GM19463 (cell line): Measurements from ENCODE around the gene FNIP2.
"Not testable (repeated sequence)": the region's sequence is repeated elsewhere in the genome, so short reads cannot be mapped to it uniquely, and the experiment has no call there.

ENCODE experiments used
- ATAC-seq: cut with Tn5 transposase; IDR thresholded peaks from one replicate; pipeline ENCODE4 v1.9.1; 2021; ENCODE audit warnings: mild to moderate bottlenecking, moderate library complexity; ENCODE audit not compliant: unreplicated experiment

The FNIP2 gene

DNA sequence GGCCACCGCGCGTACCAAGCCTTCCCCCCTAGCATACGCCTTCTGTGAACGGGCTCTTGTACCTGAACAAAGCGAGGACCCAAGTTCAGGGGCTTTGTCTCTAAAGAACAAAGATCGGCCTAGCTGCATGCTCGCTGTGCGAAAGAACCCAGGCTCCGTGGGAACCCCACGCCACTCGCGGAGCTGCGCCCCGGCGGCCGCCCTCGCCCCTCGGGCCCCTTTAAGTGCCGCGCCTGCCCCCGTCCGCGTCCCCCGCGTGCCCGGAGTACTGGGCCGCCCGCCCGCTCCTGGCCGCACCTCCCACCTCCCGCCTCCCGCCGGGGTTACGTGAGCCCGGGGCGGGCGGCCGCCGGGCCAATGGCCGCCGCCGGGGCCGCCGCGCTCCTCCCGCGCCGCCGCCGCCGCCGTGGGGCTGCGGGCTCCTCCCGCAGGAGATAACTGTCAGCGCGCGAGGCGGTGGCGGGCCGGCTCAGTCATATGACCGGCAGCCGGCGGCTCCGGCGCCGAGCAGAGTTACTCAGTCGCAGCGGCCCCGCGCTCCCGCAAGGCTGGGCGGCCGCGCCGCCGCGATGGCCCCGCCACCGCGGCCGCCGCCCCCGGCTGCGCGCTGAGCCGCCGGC is at the start of gene FNIP2:
Gene FNIP2 (plus strand): TSS at position 472 of the 620 bp plus-strand sequence. CDS start 187 bp downstream, outside the sequence.
- ATAC-seq = peak; percentile 84

GRCh38 chr4:158721680-158722079 is 47.1 kb upstream of the FNIP2 start:
- ATAC-seq = no peak

DNA sequence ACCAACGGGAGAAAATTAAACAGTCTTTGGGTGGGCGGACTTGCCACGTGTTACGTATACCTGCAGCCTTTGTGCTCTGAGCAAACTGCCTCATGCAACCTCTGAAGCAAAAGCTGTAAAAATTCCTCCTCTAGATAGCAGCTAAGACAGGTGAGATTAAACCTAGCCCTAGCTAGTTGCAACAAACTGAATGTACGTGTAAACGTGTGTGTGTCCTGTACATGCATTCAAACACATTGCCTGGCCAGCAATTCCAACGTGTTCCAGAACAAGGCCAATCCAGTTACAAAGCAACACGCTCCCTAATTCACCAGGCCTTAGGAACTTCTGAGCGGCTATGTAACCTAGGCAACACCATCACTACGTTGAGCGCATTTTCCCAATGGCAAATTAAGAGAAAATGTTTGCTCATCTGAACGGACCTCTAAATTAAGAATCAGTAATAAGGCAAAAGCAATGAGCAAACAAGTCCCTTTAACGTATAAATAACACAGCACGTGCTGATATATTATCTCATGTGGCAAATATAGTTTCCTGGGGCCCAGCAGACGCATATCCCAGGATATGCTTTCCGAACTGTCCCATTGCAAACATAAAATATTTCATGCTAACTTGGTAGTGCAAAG is 46.4 kb upstream of the FNIP2 start:
- peak; percentile 5 for ATAC-seq

GRCh38 chr4:158722917-158723793 is 45.7 kb upstream of the FNIP2 start, which contains the start of gene PPID:
Gene PPID (minus strand): TSS chr4:158723396. CDS start chr4:158723288, 108 bp downstream.
- peak; percentile 98 for ATAC-seq

DNA sequence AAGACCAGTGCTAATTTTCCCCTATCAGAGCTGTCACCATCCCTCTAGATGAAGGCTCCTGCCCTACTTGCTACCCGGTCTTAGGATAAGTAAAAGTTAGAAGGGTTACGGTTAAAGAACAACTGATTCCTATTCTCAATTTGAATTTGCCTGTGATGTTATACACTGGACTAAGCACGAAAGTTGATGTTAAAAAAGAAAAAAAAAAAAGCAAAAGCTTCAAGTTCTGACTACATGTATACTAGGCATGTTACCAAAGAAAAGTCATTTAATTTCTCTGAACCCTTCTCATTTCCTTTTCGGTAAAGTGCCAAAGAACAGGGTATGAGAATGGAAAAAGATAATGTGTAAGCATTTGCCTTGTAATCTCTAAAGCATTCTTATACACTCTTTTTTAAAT is 44.2 kb upstream of the FNIP2 start:
- no peak for ATAC-seq

DNA sequence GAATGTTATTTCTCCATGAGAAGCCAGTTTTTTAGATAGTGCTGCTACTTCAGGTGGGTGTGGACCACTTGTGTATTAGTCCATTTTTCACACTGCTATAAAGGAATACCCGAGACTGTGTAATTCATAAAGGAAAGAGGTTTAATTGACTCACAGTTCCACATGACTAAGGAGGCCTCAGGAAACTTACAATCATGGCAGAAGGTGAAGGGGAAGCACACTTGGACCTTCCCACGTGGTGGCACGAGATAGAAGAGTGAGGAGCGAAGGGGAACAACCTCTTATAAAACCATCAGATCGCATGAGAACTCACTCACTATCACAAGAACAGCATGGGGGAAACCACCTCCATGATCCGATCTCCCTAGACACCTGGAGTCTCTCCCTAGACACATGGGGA is 42.2 kb upstream of the FNIP2 start:
- no peak for ATAC-seq

GRCh38 chr4:158728236-158728635 is 40.6 kb upstream of the FNIP2 start:
- ATAC-seq = no peak

DNA sequence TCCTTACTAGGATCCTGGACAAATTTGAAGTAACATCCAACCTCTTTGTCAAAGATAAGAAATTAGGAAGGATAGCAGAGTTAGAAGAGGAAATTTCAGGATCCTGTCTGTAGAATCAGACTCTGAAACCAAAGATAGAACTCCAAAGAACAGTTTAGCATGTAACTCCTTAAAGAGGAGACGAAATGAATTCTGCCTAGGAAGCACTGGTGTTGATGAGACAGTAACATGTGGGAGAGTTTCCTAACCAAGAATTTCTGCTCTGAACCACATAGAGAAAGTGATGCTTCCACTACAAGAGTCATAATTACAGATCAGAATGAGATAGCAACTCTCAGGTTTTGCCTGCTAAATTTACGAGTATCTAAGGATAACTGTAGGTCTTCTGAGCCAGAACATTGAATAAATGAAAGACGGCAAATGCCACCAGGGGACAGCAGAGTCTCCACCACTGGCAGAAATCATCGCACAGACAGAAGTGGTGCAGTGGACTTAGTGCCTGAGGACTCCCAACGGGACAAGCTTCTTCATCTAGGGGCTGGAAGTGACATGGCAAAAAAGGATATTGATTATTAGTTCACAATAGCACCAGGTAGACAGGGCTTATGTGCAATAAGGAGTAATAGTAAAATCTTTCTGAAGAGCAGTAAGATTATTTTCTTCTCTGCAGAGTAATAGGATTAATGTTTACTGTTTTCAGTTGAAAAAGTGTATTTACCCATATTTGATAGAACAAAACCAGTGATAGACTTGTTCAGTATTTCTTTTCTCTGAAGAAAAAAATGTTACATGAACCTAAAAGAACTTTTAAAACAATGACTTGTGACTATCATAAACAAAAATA is 38.9 kb upstream of the FNIP2 start:
- ATAC-seq = peak; percentile 95

GRCh38 chr4:158738866-158739265 is 30.0 kb upstream of the FNIP2 start:
- no peak for ATAC-seq

DNA sequence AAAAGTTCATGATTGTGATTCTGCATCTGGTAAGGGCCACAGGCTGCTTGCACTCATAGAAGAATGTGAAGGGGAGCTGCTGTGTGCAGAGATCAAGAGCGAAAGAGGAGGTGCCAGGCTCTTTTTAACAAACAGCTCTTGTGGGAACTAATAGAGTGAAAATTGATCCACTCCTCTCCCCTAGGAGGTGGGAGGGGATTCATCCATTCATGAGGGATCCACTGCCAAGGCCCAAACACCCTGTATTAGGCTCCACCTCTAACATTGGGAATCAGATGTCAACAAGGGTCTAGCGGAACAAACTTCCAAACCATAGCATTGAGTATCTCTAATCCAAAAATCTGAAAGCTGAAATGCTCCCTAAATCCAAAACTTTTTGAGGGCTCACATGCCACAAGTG is 29.2 kb upstream of the FNIP2 start:
- no peak for ATAC-seq

DNA sequence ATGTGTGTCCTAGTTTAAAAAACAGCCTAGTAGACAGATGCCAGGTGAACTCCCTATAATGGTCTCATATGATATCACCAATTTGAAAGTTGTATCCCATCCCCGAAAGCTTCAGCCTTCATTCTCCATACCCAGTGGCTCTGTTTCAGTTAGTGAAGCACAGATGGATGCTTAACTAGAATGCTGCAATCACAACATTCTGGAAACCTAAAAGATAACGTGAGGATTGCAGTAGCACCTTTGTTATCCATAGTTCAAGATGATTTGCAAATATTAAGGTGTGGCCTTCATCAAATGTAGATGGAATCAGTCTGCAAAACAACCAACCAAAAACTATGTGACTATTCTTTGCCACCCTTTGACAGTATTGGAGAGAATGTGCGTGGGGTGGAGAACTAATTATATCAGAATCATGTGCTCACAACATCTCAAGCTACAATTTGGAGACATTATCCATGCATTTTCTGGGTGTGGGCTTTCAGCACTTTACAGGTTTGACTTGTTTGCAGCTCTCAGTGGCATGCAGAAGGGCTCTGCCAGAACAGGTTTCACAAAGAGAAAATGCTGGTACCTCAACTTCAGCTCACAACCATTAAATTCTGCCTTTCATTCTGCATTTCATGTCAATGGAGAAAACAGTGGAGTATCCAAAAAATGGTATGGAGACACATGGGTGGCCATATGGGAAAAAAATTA is 27.4 kb upstream of the FNIP2 start:
- no peak for ATAC-seq

GRCh38 chr4:158746537-158746936 is 22.3 kb upstream of the FNIP2 start:
- ATAC-seq = not testable (repeated sequence)

DNA sequence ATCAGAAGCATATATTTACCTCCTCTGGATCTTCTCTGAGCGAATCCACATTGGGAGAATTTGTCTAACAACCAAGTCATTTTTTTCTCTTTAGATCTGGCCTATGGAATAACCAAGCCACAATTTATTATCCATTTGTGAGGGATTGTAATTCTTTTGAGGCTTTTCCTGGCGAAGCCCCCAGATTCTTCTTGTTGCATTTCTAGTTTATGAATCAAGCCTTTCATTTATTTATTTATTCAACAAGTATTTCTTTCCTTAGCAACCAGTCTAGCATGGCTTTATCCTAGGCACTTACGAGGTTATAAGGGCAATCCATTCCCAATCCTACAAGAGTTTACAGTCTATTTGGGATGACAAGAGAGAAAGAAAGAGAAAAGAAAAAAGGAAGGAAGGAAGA is 18.4 kb upstream of the FNIP2 start:
- no peak for ATAC-seq

- no peak for ATAC-seq
These were observed 14.2 kb upstream of the FNIP2 start for GRCh38 chr4:158754385-158755180.

DNA sequence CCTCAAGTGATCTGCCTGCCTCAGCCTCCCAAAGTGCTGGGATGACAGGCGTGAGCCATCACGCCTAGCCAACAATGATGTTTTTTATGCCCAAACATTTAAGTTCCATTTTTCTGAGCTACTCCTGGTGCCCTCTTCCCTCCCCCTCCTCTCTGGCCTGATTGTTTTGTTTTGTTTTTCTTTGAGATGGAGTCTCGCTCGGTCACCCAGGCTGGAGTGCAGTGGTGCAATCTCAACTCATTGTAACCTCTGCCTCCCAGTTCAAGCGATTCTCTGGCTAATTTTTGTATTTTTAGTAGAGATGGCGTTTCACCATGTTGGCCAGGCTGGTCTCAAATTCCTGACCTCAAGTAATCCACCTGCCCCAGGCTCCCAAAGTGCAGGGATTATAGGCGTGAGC is 13.0 kb upstream of the FNIP2 start:
- not testable (repeated sequence) for ATAC-seq

DNA sequence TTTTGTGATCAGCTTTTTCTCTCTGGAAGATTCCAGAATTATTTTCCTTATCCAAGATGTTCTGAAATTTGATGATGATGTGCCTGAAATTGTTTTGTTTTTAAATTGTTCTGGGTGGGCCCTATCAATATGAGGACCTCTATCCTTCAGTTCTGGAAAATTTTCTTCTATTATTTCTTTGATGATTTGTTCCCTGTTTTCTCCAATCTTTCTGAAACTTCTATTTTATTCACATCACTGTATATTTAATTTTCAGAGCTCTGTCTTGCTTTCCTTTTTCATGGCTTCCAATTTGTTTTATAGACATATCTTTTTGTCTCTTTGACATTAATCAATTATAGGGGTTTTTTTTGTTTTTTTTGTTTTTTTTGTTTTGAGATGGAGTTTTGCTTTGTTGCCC is 12.2 kb upstream of the FNIP2 start:
- no peak for ATAC-seq

DNA sequence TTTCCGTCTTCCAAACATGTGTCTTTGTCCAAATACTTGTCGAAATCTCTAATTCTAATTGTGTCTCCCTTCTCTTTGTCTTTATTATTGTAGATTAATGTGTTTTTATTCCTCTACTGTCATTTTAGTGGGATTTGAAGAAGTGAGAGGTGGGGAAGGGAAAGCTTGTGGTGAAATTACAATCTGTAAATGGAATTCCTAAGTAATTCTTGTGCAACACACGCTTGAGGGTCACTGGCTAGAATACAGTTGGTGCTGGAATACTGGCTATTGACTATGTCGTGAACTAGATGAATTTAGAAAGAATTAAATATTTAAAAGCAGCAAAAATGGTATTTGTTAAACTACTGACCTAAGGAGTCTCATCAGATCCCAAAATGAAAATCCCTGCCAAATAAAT is 10.7 kb upstream of the FNIP2 start:
- no peak for ATAC-seq

DNA sequence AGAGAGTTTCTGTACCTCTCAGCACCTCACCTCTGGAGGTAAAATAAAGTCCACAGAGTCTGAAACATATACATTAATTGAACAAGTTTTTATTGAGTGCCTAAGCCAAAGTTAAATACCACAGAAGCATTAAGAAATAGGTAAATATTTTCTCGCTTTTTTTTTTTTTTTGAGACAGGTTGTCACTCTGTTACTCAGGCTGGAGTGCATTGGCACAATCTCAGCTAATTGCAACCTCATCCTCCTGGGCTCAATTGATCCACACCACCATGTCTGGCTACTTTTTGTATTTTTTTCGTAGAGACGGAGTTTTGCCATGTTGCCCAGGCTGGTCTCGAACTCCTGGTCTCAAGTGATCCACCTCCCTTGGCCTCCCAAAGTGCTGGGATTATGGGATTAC is 10.1 kb upstream of the FNIP2 start:
- no peak for ATAC-seq

DNA sequence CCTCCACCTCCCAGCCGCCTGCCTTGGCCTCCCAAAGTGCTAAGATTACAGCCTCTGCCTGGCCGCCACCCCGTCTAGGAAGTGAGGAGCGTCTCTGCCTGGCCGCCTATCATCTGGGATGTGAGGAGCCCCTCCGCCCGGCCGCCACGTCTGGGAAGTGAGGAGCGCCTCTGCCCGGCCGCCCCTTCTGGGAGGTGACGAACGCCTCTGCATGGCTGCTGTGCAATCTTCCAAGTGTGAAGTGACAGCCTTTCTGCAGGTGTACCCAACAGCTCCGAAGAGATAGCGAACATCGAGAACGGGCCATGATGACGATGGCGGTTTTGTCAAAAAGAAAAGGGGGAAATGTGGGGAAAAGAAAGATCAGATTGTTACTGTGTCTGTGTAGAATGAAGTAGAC is 9.3 kb upstream of the FNIP2 start:
- not testable (repeated sequence) for ATAC-seq
